HG03175 (cell line): ENCODE measurements around the gene CD19.
"Not testable (repeated sequence)": the region's sequence is repeated elsewhere in the genome, so short reads cannot be mapped to it uniquely, and the experiment has no call there.

Experiments
- ATAC-seq: cut with Tn5 transposase; IDR thresholded peaks from one replicate; pipeline ENCODE4 v1.9.1; 2021; ENCODE audit warnings: mild to moderate bottlenecking, moderate library complexity; ENCODE audit not compliant: unreplicated experiment

CD19 gene

DNA sequence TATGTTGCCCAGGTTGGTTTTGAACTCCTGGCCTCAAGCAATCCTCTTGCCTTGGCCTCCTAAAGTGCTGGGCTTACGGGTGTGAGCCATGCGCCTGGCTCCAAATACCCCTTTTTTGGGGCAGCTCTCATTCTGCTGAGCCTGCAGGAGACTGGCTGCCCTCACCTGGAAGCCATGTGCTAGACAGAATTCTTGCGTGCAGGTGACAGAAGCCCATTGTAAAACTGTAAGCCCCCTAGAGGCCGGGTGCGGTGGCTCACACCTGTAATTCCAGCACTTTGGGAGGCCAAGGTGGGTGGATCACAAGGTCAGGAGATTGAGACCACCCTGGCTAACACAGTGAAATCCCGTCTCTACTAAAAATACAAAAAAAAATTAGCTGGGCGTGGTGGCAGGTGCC is 48.6 kb downstream of the CD19 start:
- not testable (repeated sequence) for ATAC-seq

DNA sequence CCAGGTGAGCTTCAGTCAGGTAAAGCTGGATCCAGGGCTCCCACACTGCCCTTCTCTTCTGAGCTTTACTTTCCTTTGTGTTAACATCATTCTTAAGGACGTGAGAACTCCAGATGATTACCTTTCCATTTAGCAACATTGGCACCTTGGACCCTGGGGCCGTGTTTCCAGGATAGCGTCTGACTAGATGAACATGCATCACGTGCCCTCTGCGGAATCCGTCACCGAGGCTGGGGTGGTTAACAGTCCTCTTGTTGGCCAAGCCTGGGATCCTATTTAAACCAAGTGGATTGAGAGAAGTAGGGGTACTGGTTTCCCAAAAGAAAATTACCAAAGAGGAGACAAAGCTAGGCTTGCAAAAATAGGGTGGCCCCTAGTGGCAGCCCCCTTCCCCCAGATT is 49.2 kb downstream of the CD19 start:
- no peak for ATAC-seq

DNA sequence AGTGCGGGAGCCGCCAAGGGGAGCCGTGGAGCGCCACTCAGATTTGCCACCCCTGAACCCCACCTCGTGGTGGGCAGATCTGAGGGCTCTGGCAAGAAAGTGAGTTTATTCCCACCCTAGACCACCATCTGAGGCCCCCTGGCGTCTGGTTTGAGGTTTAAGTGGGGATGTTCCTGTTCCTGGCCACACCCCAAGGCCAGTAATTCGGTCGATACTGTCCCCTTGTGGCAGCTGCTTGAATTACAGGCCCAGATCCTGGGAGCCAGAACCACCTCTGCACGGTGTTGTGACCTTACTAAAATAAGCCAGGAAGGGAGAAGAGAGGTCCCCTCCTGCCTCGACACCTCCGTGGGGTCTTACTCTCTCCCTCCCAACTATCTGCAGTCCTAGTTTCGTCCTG is 49.7 kb downstream of the CD19 start:
- ATAC-seq = no peak

DNA sequence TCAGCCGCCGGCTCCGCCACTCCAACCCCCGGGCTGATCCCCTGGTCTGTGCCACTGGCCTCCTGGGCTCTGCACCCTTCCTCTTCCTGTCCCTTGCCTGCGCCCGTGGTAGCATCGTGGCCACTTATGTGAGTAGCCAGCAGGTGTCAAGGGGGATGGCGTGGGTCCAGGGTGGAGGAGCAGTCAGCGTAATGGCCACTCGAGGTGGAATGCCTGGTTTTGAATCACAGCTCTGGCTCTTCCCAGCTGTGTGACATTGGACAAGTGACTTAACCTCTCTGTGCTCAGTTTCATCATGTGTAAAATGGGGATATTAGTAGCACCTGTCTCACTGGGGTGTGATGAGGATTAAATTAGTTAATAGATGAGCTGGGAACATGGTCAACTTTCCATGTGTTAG is 50.6 kb downstream of the CD19 start:
- ATAC-seq = no peak

DNA sequence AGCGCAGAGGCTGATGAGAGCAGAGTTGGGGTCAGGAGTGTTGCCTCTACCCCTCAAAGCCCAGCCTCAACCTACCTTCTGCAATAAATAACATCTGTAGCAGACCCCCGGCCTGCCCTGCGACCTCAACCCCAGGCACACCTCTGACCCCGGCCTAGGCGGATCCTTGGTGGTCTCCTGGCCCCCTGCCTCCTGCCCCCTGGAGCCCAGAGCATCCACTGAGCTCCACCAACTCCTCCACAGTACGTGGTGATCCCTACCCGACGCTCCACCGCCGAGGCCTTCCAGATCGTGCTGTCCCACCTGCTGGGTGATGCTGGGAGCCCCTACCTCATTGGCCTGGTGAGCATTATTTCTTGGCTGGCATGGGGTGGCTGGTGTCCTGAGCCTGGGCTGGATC is 51.2 kb downstream of the CD19 start:
- no peak for ATAC-seq

DNA sequence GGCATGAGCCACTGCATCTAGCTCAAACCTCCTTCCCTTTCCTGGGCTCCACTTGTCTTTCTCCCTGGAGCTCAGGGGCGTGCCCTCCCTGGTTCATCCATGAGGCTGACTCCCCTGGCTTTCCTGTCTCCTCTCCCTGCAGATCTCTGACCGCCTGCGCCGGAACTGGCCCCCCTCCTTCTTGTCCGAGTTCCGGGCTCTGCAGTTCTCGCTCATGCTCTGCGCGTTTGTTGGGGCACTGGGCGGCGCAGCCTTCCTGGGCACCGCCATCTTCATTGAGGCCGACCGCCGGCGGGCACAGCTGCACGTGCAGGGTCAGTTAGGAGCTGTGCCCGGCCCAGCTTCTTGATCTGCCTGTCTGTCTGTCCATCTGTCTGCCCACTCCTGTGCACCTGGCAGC is 51.9 kb downstream of the CD19 start:
- no peak for ATAC-seq

DNA sequence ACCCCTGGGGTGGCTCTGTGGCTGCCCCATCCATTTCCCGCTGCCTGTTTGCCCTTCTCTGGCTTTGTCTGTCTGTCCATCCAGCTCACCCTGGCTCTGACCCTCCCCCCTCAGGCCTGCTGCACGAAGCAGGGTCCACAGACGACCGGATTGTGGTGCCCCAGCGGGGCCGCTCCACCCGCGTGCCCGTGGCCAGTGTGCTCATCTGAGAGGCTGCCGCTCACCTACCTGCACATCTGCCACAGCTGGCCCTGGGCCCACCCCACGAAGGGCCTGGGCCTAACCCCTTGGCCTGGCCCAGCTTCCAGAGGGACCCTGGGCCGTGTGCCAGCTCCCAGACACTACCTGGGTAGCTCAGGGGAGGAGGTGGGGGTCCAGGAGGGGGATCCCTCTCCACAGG is 52.3 kb downstream of the CD19 start:
- ATAC-seq = no peak

DNA sequence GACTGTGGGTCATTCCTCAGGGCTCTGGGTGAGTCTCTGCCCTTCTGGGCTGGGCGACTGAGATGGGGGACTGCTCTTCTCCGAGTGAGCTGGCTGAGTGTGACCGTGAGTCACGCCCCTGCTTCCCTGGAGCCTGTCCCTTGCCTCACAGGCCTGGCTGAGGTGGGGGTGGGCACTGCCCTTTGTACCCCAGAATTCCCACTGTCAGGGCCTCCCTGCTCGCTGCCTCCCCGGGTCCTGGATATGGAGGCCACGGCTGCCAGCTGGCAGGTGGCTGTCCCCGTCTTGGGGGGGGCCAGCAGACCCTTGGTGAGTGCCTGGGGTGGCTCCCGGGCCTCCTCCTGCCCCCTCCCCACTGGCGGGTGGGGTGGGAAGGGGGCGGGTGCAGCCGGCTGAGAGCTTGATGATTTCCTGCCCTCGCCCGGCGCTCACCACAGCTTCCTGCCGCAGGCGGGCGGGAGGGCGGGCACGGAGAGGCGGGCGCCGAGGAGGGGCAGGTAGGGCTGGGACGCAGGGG is 52.9 kb downstream of the CD19 start, which contains the start of gene LAT:
TSS of gene LAT (plus strand) at position 434 of the 517 bp plus-strand sequence. CDS start 366 bp downstream, outside the sequence.
- no peak for ATAC-seq

DNA sequence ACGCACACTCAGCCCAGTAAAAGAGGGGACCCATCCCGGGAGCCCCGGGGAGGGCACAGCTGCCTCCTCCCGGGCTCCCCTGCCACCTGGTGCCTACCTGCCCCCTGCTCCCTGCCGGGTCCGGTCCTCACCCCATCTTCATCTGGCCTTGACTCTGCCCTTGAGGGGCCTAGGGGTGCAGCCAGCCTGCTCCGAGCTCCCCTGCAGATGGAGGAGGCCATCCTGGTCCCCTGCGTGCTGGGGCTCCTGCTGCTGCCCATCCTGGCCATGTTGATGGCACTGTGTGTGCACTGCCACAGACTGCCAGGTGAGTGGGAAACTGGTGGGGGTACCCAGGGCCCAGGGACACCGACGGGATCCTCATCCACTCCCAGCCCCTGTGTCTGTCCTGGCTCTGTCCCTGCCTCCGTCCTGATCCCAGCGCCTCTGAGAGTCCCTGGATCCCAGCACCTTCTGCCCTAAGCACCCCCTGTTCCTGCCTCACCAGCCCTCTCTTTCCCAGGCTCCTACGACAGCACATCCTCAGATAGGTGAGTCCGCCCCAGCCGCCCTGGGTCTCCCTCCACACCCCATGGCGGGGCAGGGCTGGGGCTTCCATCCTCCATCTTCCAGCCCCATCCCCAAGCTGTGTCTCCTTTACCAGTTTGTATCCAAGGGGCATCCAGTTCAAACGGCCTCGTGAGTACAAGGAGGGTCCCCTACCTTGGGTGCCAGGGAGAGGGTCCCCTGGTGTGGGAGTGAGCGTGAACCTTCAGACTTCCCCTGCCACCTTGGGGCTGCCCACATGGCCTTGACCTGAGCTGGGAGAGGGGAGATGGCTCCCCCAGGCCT is 53.7 kb downstream of the CD19 start:
- ATAC-seq = no peak

DNA sequence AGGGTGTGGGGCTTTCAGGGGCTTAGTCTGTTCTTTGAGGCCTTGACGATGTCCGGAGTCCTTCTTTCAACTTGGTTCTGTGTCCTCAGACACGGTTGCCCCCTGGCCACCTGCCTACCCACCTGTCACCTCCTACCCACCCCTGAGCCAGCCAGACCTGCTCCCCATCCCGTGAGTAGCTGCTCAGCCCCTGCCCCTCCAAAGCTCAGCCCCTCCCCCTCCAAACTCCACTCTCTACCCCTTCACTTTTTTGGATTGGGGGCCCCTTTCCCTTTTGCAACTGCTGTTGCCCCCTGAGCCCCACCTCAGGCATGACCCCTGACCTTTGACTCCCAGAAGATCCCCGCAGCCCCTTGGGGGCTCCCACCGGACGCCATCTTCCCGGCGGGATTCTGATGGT is 54.3 kb downstream of the CD19 start:
- no peak for ATAC-seq

DNA sequence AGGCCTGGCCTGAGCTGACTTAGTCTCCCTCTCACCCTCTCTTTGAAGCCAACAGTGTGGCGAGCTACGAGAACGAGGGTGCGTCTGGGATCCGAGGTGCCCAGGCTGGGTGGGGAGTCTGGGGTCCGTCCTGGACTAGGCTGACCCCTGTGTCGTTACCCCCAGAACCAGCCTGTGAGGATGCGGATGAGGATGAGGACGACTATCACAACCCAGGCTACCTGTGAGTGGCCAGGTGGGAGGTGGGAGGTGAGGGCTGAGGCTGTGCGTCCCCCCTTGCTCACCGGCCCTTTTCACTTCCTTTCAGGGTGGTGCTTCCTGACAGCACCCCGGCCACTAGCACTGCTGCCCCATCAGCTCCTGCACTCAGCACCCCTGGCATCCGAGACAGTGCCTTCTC is 54.7 kb downstream of the CD19 start:
- ATAC-seq = no peak

DNA sequence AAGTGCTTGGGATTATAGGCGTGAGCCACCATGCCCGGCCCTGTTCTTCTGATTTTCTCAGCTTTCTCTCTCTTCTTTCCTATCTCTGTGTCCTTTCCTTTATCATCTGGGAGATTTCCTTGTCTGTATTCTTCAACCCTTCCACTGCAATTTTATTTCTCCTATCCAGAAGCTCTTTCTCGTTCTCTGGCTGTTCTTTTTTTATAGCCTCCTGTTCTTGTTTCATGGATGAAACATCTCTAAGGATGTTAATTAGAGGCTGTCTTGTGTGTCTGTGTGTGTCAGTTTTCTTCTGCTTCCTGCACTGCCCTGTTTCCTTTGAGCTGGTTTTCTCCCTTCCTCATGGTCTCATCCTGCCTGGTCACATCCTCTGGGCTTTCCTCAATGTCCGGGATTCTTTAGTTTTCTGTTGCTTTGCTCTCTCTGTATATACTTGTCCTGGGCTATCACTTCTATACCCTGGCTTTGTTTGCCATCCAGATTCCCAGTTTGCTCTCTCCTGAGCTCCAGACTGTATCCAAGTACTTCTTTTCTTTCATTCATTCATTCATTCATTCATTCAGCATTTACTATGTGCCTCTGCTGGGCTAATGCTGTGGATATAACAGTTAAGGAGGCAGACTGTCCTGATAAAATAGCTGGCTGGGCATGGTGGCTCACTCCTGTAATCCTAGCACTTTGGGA is 55.5 kb downstream of the CD19 start:
- ATAC-seq = no peak
